ENCODE measurements around the gene GC. TPM values are rescaled to one million over a fixed set of nuclear protein-coding genes. Genes with fewer than 3 reads are reported as not detected.

Gene GC
- polyA plus RNA-seq, 1 donor: not detected

Other genes with a start within 250 kb of the GC start
- 0.29 TPM for gene NPFFR2, start 247.9 kb upstream of the GC start, polyA plus RNA-seq (ENCODE audit: insufficient read length)

Data from forelimb muscle (tissue), 1 donor.